Esophagus mucosa (tissue), 1 donor: ENCODE results near the gene XAGE2. TPM values are rescaled to one million over a fixed set of nuclear protein-coding genes. Genes with fewer than 3 reads are reported as not detected.
"Not testable (repeated sequence)": the region's sequence is repeated elsewhere in the genome, so short reads cannot be mapped to it uniquely, and the experiment has no call there.

ENCODE experiments used
- ATAC-seq: fragments of 200-7000 bp; cut with Tn5 transposase; one replicate; pipeline ENCODE4 v1.9.1; 2020
- total RNA-seq: library from RNA; stranded (reverse); gene quantifications from one replicate; pipeline ENCODE4 v1.2.4, GENCODE V29; 2023
- donor health status: DM: yes; HTN: yes; CAD: no.

Gene XAGE2, protein sequence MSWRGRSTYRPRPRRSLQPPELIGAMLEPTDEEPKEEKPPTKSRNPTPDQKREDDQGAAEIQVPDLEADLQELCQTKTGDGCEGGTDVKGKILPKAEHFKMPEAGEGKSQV
- total RNA-seq: not detected

DNA sequence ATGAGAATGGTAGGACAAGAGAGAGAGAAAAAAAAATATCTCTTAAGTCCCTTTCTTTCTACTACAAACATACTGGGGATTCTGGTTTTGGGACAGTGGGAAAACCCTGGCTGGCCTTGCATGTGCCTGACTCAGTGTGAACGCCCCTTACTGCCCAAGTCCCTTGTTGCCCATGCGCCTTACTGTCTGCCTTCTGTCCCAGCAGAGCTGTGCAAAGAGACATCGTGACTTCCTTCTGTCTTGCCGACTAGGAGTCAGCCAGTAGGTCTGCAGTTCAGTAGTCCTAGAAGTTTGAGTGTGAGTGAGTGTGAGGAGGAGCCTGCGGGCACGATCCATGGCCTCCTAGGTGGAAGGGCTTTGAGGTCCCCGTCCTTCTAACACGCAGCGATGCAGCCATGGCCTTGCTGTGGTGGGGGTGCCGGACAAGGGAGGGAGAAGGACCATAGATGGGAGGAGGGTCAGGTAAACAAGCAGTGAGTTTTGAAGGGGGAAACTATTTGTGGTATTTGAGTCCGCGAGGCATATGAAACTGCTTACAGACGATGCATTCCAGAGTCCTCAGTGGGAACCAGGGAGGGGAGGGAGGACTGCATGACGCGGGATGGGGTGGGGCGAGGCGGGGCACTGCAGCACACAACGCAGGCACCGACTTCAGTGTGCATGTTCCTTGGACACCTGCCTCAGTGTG, at the start of gene XAGE2:
XAGE2 (plus strand) TSS at position 654 of the 688 bp plus-strand sequence. CDS start 994 bp downstream, outside the sequence.
- ATAC-seq: no peak

DNA sequence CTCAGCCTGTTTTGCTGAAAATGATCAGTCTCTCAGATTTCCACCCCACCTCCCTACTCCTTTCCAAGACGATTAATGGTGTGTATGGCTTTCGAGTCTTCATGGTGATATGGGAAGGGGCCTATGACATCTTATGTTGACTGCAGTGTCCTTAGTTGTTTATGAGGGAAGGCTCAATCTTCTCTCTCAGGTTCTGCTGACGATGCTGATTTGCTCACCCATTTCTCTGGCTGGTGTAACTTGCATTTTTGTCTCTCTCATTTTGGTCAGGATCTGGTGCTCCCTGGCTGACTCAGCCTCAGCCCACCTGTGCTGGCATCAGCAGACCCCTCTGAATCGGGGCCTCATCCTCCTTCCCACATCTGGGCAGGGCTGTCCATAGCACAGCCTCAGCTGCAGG, 31.4 kb upstream of the XAGE2 start:
- ATAC-seq: no peak

DNA sequence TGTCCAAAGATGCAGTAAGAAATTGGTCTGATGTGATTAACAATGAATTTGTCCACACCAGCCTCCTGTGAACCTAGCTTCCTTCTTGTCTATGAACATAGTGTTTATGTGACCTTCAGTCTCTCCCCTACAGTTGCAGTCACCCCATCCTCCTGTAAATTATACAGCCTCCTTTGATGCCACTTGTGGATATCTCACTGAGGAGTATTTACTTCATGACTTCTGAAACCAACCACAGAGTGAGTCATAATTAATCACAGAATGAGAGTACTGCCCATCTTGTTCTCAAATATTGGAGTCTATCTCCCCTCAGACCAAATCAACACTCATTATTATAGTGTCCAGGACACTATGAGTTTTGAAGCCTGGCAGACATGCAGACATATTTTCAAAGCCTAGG, 27.3 kb upstream of the XAGE2 start:
- ATAC-seq: no peak

DNA sequence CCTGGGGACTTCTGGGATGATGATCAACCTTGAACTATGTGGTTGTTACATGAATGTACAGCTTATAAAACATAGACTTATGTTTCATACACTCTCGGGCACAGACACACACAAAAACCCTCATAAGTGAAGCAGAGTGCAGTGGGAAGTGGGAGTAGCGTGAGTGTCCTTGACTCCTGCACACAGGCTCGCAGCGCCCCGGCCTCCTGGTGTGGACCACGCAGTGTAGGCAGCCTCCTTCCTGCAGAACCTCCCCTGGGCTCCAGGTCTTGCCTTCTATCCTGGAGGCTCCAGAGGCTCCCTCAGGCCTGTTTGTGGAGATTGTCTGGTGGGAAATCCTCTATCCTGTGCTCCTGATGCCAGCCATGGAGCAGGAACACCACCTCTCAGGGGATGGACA, 25.7 kb upstream of the XAGE2 start:
- ATAC-seq: not testable (repeated sequence)

DNA sequence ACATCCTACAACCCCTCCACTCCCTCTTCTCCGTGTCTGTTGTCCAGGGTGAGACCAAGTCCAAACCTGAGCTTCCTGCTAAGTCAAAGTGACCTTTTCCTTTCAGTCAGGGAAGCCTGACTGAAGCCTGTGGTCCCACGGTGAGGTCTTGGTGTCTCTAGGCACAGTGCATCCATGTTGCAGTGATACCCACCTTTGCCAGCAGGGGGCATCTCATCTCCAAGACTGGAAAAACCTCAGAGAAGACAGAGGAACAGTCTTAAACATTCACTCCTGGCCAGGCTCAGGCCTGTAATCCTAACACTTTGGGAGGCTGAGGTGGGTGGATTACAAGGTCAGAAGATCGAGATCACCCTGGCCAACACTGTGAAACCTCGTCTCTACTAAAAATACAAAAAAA, 23.4 kb upstream of the XAGE2 start:
- peak; percentile 43 for ATAC-seq

DNA sequence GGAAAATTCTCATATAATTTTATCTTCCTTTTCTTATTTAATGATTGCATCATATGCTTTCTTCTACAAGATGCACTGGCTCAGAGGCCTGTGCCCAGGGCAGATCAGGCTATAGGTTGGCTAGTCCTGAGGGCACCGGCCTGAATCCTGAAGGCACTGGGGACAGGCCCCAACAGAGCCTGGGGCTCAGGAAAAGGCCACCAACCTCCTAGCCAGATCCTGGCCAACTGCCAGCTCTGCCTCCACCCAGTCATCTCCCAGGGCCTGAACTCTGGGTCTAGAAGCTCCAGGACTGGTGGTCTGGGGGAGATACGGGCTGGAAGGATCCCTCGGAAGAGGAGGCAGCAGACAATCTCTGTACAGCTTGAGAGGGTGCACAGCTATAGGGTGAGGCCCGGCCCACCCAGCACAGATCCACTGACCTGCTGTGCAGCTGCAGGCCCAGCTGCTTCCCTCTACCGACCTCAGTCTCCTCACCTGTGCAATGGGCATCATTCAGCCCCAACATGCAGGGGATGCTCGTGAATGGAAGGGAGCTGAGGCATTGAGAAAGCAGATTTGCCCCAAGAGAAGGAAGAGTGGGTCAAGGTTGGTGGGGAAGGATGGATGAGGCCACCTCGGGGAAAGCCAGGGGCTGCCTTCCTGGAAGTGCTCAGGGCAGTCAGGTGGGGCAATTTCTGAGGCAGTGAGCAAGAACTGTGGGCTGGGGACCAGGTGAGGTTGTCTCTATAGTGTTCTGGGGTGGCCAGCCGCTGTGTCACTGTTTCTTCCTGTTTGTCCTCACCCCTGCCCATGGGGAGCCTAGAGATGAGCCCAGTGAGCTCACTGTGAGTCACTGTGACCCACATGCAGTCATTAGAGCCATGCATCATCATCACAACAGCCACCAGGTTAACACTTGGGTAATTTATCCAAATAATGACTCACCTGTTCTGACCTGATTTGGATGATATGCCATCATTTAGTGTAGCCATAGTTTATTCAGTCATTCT, 22.4 kb upstream of the XAGE2 start:
- ATAC-seq: peak; percentile 96

DNA sequence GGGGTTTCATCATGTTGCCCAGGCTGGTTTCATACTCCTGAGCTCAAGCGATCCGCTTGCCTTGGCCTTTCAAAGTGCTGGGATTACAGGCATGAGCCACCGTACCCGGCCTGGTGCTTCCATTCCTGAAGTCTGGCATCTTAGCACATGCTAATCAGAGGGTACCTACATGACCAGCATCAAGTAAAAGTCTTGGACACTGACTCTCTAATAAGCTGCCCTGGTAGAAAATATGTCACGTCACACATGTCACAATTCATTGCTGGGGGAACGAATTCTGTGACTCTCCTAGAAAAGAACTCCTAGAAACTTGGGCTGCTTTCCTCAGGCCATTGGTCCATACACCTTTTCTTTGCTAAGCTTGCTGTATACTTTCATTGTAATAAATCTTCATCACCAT, 19.1 kb upstream of the XAGE2 start:
- ATAC-seq: no peak

DNA sequence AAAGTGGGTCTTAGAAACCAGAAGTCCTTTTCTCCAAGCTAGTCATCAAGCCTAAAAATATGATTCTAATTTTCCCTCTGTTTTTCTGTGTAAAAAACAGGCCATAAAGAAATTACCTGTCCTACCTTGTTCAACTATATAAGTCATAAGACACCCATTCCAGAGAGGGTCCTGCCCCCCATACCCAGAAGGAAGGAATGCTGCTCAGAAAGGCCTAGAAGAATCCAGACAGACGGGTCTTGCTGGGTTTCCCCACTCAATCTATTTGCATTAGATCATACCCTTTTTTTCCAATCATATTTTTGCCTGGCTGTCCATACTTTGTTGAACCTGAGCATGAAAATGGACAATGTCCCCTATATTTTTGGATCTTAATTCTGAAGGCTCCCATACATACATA, 16.3 kb upstream of the XAGE2 start:
- no peak for ATAC-seq

DNA sequence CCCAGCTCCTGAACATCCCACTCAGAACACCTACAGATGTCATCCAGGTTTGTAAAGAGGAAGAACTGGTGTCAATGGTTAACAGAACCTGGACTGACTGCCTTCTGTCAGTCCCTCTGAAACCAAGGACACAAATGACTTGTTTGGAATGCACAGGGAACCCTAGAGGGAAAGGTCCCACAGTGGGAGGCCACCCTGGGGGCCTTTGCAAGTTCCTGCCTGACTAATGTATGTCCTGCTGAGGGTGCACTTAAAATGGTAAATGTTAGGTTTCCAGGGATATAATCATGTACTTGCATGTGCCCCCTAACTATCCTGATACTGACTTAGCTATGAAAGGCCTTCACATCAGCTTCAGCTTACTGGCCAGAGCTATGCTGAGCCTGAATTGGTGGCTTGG, 15.0 kb upstream of the XAGE2 start:
- ATAC-seq: no peak

DNA sequence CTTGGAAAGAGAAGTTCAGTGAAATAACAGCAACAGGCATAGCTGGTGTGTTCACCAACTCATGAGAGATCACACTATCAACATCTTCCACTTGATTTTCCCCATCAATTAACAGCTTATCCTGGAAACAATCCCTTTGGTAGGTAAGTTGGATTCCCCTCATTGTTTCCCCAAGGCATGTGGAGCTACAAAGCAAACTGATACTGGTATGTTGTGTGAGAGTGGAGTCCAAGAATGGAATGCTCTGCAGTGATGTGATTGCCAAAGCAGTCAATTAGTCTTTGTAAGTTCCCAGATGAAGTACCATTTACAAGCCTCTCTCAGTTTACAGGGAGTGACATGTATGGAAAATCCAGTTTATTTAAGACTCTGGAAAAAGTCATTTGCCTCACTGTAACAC, 13.7 kb upstream of the XAGE2 start:
- no peak for ATAC-seq

DNA sequence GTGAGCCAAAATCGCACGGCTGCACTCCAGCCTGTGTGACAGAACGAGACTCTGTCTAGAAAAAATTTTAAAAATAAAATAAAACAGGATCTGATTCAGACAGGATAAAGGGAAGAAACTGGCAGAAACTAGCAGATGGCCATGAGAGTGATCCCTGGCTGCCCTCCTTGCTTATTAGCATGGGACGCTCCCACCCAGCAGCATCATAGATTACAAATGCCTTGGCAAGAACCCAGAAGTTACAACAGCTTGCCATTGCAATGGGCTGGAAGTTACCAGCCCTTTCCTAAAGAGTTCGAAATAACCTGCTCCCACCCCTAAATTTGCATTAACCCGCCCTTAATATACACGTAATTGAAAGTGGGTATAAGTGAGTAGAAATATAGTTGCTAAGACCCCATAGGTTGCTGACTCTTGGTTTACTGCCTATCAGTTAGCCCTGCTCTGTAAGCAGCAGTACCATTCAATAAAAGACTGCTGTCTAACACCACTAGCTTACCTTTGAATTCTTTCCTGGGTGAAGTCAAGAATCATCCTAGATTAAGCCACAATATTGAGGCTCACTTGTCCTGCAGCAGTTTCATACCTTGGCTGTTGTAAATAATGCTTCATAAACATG, 9.1 kb upstream of the XAGE2 start:
- no peak for ATAC-seq

DNA sequence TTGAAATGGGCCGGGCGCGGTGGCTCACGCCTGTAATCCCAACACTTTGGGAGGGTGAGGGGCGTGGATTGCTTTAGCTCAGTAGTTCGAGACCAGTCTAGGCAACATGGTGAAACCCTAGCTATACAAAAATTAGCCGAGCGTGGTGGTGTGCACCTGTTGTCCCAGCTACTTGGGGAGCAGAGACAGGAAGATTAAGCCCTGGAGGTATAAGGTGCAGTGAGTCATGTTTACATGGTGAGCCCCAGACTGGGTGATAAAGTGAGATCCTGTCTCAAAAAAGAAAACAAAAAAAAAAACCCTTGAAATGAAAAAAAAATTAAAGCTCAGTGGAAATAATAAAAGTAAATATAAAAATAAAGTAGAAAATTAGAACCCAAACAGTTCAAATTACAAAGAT, 6.9 kb upstream of the XAGE2 start:
- no peak for ATAC-seq

DNA sequence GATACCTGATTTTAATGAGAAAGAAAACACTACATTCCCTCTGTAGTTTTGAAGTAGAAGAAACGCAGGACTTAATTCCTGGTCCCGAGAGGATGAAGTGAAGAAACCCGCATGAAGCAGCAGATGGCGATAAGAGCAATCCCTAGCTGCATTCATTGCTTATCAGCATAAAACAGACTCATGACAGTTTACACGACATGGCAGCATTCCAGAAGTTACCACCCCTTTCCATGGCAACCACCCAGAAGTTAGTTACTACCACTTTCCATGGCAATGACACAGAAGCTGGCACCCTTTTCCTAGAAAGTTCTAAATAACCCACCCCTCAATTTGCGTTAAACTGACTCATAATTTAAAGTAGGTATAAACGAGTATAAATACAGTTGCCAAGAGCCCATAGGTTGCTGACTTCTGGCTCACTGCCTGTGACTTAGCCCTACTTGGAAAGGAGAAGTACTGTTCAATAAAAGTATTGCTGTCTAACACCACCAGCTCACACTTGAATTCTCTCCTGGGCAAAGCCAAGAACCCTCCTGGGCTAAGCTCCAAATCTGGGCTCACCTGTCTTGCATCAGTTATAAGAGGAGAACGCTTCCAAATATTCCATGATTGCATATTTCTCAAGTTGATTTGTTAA, 5.5 kb upstream of the XAGE2 start:
- no peak for ATAC-seq

DNA sequence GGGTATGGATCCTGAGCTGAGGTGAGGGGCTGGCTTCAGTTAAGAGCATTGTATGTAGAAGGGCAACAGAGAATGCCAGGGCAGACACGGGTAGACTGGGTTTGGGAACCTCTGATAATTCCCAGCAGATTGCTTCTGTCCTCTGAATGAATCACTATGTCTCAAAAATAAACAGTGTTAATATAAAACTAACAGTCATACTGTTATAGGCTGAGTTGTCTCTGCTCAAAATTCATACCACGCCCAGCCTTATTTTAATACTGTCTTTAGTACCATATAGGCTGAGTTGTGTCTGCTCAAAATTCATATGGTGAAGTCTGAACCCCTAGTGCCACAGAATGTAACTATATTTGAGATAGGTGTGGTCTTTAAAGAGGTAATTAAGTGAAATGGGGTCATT, 10.0 kb downstream of the XAGE2 start:
- no peak for ATAC-seq

DNA sequence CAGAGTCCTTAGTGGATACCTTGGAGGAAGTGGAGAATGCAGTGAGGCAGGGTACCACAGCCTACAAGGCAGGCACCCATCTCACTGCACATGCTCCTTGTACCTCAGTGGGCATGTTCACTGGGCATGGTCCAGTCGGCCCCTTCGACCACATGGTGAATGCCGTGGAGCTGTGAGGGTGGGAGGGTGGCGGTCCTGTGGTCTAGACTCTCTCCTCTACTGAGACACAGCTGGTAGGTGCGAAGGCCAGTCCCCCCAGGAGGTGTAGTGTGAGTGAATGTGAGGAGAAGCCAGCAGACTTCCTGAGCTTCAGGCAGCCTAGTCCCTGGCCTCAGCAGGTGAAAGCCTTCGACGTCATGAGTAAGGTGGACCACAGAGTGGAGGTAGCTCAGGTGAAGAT, 12.2 kb downstream of the XAGE2 start:
- no peak for ATAC-seq

DNA sequence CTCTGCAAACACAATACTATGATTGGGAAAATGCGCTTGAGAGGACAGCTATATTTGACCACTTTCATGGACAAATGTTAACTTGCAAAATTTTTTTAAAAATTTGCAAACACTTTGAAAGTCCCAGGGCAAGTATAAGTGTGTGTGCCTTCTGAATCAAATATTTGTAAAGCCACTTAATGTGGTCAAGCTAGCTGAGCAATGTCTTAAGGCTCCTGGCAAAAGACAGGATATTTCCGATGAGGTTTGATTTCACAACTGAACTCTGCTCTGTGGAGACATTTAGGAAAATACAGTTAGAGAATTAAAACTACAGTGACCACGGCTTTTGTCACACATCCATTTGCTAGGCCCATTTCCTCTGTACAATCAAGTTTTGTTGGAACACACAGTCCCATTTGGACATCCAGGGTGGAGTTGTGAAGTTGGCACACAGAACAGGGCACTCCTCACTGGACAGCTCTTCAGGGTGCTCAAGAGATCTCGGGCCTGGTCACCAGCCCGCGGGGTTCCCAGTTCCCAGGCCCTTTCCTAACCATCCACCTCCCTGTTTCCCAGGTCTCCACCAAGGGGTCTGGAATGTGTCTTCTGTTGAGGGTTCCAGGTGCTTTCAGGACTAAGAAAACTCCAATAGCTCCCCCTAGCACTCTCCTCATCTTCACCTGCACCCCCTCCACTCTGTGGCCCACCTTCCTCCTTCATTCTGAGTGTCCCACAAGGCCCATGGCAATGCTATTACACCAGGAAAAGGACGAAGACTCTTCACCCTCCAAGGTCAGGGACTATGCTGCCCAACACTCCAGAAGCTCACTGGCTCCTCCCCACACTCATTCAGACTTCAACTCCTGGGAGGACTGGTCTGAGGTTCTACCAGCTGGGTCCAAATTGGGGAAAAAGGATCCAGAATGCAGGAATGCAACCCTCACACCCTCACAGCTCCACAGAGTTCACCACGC, 41.9 kb downstream of the XAGE2 start:
- no peak for ATAC-seq

DNA sequence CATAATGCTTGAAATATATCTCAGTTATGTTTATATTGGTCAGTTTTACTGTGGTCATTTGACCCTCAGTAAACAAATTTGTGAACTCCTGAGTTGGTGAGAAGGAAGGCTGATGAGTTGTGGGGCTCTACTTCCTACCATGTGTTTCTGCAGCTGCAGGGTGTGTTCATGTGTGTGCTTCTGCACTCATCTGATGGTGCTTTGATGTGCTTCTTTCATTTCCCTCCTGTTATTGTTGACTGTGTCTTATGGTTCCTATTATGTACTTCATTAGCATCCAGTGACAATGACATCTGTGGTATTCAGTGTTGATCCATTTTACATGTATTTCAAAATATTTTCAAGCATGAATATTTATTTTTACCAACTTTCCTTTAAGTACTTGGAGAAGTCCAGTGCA, 46.5 kb downstream of the XAGE2 start:
- ATAC-seq: no peak

DNA sequence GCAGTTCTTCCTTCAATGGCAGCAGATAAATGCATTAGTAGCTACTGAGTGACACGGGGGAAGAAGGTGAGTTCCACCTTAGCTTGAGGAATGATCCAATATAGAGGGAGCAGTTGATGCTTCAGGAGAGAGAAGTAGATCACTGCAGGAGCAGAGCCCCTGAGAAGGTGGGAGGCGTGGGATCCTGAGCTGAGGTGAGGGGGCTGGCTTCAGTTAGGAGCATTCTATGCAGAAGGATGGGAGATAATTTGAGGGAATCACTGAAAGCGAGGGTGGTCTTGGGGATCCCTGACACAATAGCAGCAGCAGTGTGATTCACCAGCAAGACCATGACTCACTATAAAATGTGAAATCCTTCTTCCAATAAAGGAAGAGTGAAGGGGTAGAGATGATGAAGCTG, 48.0 kb downstream of the XAGE2 start:
- no peak for ATAC-seq

DNA sequence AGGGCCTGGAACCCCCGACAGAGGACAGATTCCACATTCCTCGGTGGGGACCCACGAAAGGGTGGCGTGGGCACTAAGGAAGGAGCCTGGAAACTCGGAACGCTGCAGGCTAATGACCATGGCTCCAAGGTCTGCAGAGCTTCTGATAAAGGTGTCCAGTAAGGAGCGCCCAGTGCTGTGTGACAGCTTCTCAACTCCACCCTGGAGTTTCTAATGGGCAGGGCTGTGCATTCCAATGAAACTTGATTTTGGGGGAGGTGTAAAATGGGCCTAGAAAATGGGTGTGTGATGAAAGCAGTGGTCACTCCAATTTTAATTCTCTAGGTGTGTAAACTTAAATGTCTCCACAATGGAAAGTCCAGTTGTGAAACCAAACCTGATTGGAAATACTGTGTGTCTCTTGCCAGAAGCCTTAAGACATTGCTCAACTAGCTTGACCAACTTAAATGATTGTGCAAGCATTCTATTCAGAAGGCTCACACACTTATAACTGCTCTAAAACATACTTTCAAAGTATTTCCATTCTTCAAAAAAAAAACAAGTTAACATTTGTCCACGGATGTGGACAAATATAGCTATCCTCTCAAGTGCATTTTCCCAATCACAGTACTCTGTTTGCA, 52.1 kb downstream of the XAGE2 start:
- ATAC-seq: no peak

DNA sequence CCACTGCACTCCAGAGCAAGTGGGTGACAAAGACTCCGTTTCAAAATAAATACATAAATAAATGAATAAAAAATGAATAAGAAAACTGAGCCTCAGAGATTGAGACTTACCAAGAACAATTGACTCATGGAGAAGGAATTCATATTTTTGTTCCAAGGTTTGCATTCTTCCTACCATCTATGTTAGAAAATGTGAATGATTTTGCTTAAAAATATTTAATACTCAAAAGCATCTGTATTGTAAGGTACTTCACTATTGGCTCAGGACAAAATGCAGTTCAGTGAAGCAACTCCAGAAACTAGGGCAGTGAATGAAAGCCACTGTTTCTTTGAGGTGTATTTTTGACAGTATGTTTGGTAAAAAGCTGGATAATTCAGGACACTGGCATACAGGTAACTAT, 54.1 kb downstream of the XAGE2 start:
- ATAC-seq: no peak

DNA sequence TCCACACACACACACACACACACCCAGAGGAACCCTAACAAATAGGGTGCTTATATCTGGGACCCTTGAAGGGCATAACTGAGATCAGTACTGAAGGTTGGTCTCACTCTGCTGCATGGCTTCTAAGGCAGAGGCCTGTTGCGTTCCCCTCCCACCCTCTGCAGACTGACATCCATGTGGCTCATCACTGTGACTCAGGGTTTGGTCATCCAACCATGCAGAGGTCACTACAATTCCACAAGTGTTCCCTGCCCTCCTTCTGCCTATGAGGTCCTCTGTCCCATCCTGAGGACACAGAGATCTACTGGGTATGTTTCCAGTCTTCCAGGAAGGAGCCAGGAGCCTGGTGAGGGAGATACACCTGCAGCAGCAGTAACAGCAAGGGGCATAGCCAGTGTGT, 55.8 kb downstream of the XAGE2 start:
- ATAC-seq: no peak
